ENCODE measurements around the gene ARL5A. TPM values are rescaled to one million over a fixed set of nuclear protein-coding genes. Genes with fewer than 3 reads are reported as not detected.
A peak's percentile ranks its signal among the peaks of the same experiment; 100 is the strongest.

ARL5A gene
- total RNA-seq, 4 donors from 2014 or later = 58.8 to 104 (median 85.6) TPM

DNA sequence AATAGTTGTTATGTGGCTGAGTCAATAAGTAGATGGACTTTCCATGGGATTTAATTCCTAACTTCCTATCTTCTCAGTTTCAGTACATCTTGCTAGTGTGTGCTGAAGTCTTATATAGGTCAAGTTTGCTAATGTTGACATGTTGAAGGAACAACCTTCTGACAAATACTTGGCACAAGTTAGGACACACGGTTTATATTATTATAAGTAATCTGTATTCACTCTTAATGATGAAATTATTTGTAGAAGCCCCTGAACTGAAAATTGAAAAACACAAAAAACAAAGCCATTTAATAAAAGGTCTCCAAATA, 19.2 kb downstream of the ARL5A start:
- H3K27me3 ChIP-seq = no peaks in the 10 kb centered on the region
- H3K4me3 ChIP-seq = no peak overlapping the region
- 22 to 48% methylated on average over 1 of the region's 1 CpG for WGBS, 2 donors (ENCODE audit: low coverage in 1 of 2)
- H3K36me3 ChIP-seq = peaks cover 3 to 73% of the 10 kb centered on the region in 2 donors
- TF ChIP-seq EP300 (IDR thresholded peaks at IDR 0.05) (no peak), POLR2AphosphoS5 (IDR thresholded peaks at IDR 0.05) (no peak), POLR2A (IDR thresholded peaks at IDR 0.05) (no peak)
- TF ChIP-seq, protein P1, sequence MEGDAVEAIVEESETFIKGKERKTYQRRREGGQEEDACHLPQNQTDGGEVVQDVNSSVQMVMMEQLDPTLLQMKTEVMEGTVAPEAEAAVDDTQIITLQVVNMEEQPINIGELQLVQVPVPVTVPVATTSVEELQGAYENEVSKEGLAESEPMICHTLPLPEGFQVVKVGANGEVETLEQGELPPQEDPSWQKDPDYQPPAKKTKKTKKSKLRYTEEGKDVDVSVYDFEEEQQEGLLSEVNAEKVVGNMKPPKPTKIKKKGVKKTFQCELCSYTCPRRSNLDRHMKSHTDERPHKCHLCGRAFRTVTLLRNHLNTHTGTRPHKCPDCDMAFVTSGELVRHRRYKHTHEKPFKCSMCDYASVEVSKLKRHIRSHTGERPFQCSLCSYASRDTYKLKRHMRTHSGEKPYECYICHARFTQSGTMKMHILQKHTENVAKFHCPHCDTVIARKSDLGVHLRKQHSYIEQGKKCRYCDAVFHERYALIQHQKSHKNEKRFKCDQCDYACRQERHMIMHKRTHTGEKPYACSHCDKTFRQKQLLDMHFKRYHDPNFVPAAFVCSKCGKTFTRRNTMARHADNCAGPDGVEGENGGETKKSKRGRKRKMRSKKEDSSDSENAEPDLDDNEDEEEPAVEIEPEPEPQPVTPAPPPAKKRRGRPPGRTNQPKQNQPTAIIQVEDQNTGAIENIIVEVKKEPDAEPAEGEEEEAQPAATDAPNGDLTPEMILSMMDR (IDR thresholded peaks at IDR 0.05) = no peak
- peaks cover 0 to 10% (median 0%) of the 10 kb centered on the region in 3 donors for H3K4me1 ChIP-seq
- H3K27ac ChIP-seq = no peak overlapping the region
- ATAC-seq = no peak
- H3K9me3 ChIP-seq = no peaks in the 10 kb centered on the region

DNA sequence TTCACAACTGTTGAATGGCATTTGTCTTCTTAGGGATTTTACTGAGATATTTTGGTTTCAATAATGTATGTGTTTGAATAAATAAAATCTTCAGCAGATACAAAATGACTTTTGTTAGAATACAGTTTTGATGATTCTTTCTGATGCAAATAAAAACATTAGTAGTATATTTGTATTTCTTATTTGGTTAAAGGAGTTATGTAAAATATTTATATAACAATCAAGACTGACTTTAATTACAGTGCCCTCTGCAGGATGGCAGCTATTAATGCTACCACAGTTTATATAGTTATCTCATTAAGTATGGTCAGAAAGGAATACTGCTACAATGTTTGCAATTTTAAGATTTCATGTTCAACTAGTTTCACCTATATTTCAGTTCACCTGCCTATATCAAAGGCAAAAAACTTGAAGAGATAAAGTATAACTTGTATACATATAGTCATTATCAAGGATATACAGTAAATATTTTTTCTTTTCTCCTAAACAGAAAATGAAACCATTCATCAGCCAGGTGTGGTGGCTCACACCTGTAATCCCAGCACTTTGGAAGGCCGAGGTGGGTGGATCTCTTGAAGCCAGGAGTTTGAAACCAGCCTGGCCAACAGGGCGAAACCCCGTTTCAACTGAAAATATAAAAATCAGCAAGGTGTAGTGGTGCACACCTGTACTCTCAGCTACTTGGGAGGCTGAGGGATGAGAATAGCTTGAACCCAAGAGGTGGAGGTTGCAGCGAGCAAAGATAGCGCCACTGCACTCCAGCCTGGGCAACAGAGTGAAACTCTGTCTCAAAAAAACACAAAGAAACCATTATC, 19.8 kb downstream of the ARL5A start:
- TF ChIP-seq, protein P1 (IDR thresholded peaks at IDR 0.05) = peak; percentile 21 to 52 (median 45)
- no peak for TF ChIP-seq POLR2AphosphoS5 (IDR thresholded peaks at IDR 0.05)
- 94% methylated on average over 5 of the region's 5 CpGs; no CpG with 5 or more reads in 1 of the 2 donors for WGBS, 2 donors (ENCODE audit: low coverage in 1 of 2)
- no peak for ATAC-seq
- no peaks in the 10 kb centered on the region for H3K9me3 ChIP-seq
- peaks cover 0 to 10% (median 0%) of the 10 kb centered on the region in 3 donors for H3K4me1 ChIP-seq
- H3K36me3 ChIP-seq = peaks cover 3 to 71% of the 10 kb centered on the region in 2 donors
- no peak overlapping the region for H3K4me3 ChIP-seq
- H3K27ac ChIP-seq = no peak overlapping the region
- no peaks in the 10 kb centered on the region for H3K27me3 ChIP-seq

DNA sequence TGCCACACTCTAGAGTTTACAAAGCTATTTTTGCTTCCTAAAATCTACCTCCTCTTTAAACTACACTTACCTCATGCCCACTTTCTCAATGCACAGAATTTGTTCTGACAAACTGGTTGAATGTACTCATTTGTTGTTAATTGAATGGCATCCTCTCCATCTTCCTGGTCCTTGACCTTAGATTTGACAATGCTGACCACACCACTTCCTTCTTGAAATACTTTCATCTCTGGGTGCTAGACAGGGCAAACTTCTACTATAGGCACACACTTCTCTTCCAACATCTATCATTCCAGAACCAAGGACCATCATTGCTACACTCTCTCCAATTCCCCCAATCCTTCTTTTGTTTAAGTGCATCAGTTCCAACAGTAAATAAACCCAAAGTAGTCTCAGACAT, 22.3 kb downstream of the ARL5A start:
- ATAC-seq = no peak
- no peaks in the 10 kb centered on the region for H3K9me3 ChIP-seq
- H3K4me1 ChIP-seq = peaks cover 0 to 10% (median 0%) of the 10 kb centered on the region in 3 donors
- no peaks in the 10 kb centered on the region for H3K27me3 ChIP-seq
- peaks cover 3 to 72% of the 10 kb centered on the region in 2 donors for H3K36me3 ChIP-seq
- no peak overlapping the region for H3K27ac ChIP-seq
- TF ChIP-seq POLR2A (IDR thresholded peaks at IDR 0.05) (no peak), EP300 (IDR thresholded peaks at IDR 0.05) (no peak), POLR2AphosphoS5 (IDR thresholded peaks at IDR 0.05) (no peak)
- TF ChIP-seq, protein P1 (IDR thresholded peaks at IDR 0.05) = no peak
- no peak overlapping the region for H3K4me3 ChIP-seq

- ATAC-seq = no peak
- no peak overlapping the region for H3K4me3 ChIP-seq
- H3K27me3 ChIP-seq = no peaks in the 10 kb centered on the region
- no peak overlapping the region for H3K27ac ChIP-seq
- 94 to 100% methylated on average over 1 of the region's 1 CpG for WGBS, 2 donors (ENCODE audit: low coverage in 1 of 2)
- H3K4me1 ChIP-seq = peaks cover 0 to 10% (median 0%) of the 10 kb centered on the region in 3 donors
- peaks cover 3 to 67% of the 10 kb centered on the region in 2 donors for H3K36me3 ChIP-seq
- no peak for TF ChIP-seq POLR2AphosphoS5 (IDR thresholded peaks at IDR 0.05)
- TF ChIP-seq EP300 (IDR thresholded peaks at IDR 0.05) = no peak
- TF ChIP-seq, protein P1 (IDR thresholded peaks at IDR 0.05) = no peak
- no peak for TF ChIP-seq POLR2A (IDR thresholded peaks at IDR 0.05)
- no peaks in the 10 kb centered on the region for H3K9me3 ChIP-seq
Measured at GRCh38 chr2:151805343-151805742, 22.9 kb downstream of the ARL5A start.

GRCh38 chr2:151803811-151804210, 24.4 kb downstream of the ARL5A start:
- TF ChIP-seq POLR2AphosphoS5 (IDR thresholded peaks at IDR 0.05) = no peak
- TF ChIP-seq, protein P1 (IDR thresholded peaks at IDR 0.05) = no peak
- TF ChIP-seq EP300 (IDR thresholded peaks at IDR 0.05) = no peak
- TF ChIP-seq POLR2A (IDR thresholded peaks at IDR 0.05) = no peak
- no peak overlapping the region for H3K27ac ChIP-seq
- H3K4me1 ChIP-seq = peaks cover 0 to 6% (median 0%) of the 10 kb centered on the region in 3 donors
- peaks cover 3 to 68% of the 10 kb centered on the region in 2 donors for H3K36me3 ChIP-seq
- H3K9me3 ChIP-seq = no peaks in the 10 kb centered on the region
- H3K4me3 ChIP-seq = no peak overlapping the region
- no peaks in the 10 kb centered on the region for H3K27me3 ChIP-seq
- no peak for ATAC-seq
